ENCODE measurements around the gene C2orf49.

Gene C2orf49

DNA sequence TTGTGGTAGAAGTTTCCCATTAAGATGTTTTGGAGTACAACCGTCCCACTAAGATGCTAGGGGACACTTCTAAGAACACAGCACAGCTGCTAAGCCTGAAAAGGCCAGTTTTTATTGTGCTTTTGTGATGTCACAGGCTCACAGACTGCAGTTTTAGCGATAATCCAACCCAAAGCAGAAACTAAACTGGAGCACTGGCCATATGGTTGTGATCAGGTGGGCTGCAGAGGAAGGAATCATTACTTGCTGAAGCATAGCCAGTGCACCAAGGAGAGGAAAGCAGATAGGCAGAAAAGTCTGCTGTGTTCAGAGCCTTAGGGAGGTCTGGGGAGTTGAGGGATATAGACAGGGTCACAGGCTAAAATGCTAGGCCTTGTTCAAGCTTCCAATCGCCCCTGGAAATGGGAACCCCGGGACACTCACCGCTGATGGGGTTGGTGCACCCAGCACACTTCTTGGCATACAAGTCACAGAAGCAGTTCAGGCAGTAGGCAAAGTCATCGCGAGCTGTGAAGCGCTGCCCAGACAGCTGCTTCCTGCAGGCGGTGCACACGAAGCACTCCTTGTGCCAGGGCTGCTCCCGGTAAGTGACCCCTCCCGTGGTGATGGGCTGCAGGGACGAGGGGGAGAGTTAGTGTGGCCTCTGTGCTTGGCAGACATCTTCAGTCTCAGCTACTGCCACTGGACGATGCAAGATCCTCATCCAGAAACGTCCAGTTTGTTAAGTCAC, 25.7 kb downstream of the C2orf49 start:
- DNase-seq (ENCODE audit: low read depth): no peak

DNA sequence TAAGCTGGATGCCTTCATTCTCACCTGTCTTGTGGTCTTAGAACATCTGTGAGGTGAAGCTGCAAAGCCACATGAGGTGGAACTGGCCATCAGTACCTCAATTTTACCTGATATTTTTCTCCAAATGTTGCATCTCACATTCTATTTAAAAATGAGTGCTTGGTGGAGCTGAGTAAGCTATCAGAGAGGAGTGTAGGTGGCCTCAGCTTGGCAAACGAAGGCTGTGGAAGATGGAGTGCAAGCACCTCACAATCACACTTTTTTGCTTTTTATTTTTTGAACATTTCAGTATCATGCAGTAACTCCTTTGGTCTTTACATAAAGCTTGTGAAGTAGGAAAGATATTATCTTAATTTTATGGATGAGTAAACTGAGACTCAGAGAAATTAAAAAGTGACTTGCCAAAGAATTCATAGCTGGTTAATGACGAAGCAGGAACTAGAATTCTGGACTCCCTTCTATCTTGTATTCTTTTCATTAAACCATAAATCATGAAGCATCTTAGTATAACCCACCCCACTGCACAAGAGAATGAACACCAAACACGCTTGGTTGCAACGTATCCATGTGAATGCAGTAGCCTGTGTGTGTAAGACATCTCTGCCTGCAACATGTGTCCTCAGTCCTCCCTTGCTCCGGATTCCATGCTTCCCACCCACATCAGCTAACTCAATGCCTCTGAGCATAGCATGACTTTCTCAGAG, 27.2 kb downstream of the C2orf49 start:
- no peak for DNase-seq (ENCODE audit: low read depth)

DNA sequence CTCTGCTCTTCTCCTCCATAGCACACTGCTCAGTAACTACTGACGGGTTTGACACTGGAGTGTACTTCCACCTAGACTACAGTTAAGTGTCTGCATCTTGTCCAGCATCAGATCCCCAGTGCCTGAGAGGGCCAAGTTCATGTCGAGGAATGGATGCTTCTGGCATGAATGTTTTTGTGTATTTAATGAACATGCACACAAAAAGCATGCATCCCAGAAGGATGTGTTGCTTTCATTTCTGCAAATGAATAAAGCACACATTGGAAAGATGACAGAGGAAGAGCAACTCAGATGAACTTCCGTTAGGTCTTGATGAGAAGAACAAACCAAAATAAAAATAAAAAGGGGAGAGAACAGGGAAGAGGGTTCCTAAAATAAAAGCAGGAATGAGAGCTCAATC, 27.9 kb downstream of the C2orf49 start:
- DNase-seq (ENCODE audit: low read depth): no peak

DNA sequence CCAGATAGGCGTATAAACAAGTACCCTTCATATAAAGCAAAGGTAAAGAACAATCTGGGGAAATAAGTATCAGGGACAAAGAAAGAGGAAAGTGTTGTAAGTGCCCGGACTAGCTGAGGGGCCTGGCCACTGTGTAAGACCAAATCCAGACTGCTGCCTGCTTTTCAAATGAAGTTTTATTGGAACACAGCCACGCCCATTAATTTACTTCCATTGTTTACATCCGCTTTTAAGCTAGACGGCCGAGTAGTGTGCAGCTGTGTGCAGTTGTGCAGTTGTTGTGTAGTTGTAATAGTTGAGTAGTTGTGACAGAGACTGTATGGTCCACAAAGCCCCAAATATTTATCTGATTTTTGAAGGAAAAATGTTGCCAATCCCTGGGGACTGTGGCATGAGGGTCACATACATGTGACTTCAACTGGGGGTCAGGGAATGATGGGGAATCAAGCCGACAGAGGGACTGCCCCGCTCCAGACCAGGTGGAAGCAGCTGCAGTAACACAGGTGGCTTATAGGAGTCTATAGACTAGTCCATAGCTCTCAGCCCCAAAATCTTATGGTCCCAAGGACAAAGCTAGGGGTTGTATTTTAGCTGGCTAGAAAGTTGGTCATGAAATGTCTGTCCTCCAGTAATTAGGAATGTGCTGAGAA, 31.5 kb downstream of the C2orf49 start:
- no peak for DNase-seq (ENCODE audit: low read depth)

DNA sequence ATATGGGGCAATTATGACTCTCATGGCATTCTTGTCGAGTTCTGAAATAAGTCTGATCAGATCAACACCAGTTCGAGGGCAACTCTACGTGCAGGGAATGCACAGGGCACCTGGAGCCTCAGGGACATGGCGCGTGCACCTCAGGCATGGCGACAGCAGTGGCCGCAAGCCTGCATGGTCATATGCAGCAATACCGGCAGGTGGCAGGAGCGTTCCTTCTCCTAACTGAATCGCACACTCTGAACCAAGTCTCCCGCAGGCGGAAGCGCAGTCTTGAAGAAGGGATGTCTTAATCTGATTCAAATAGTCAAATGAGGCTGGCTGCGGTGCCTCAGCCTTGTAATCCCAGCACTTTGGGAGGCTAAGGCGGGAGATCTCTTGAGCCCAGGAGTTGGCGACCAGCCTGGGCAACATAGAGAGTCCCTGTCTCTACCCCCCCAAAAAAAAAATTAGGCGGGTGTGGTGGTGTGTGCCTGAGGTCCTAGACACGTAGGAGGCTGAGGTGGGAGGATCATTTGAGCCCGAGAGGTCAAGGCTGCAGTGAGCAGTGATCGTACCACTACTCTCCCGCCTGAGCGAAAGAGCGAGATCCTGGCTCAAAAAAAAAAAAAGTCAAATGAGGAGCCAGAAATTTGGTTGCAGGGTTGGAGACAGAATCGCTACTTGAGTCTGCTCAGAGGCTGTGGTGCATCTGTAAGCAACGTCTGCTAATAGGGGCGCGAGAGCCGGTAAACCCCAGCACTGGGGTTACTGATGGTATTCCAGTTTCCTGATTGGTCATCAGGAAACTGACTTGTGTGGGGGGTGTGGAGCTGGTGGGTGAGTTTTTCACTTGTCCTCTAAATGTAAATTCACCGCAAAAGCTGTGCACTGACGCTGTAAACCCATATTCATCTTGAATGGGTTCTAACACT, 32.7 kb downstream of the C2orf49 start:
- DNase-seq (ENCODE audit: low read depth): no peak

DNA sequence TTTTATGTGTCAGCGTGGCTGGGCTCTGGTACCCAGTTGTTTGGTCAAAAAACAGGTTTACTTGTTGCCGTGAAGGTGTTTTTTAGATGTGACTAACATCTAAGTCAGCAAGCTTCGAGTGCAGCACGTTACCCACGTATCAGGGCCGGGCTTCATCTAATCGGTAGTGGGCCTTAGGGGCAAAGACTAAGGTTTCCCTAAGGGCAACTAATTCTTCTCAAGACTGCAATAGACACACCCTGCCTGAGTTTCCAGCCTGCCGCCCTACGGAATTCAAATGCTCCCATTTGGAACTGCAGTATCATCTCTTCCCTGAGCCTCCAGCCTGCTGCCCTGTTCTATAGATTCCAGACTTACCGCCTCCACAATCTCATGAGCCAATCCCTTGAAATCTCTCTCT, 33.8 kb downstream of the C2orf49 start:
- no peak for DNase-seq (ENCODE audit: low read depth)

DNA sequence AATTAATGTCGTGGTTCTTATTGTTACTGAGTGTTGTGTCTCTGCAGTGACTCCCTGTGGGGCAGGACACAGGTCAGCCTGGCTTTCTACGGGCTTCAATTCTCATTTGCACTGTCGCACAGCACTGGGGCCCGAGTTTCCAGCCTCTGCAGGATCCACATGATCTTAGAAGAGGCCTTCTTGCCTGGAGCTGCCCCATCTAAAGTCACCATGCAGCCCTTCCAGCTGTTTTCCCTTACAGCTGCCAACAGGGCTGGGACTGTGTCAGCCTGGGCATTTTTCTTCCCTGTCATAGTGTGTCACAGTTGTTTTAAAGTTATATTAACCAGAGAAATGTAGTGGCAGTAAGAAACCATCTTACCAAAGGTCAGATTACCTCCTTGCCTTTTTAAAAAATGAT, 34.5 kb downstream of the C2orf49 start:
- DNase-seq (ENCODE audit: low read depth): no peak

DNA sequence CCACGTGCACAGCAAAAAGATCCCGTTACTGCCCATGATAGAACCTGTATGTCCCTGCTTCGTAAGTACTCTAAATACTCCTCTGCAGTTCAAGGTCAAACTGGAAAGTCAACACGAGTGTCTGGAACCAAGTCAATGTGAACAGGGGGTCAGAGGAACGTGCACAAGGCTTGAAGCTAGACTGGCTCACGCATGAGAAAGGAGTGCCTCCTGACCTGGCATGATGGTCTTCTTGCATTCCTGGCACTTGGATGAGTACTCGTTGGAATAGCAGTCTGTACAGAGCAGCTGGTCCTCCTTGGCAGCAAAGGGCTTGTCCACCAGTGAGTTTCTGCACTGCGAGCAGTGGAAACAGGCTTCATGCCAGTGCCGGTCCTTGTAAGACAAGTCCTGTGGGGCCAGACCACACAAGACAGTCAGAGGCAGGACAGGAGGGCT, 36.0 kb downstream of the C2orf49 start:
- no peak for DNase-seq (ENCODE audit: low read depth)

DNA sequence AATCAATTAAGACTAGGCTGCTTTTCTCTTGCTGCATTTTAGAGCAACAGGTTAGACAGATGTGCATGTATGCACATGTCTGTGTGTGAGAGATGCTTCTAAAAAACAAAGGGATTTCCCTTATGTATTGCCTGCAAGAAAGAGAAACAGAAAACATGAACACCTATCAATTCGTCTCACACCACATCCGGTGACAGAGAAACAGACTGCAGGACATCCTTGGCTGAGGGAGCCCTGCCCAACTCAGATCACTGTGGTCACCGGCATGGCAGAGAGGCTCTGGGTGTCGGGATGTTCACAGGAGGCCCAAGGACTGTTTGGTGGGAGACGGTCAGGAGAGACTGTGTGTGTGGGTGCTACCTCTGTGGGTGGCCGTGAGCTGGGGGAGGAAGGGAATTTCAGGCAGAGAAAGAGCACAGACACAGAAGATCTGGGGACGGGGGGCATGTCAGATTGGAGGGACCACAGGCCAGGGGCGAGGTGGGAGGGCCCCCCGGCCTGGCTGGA, 36.6 kb downstream of the C2orf49 start:
- DNase-seq (ENCODE audit: low read depth): no peak

DNA sequence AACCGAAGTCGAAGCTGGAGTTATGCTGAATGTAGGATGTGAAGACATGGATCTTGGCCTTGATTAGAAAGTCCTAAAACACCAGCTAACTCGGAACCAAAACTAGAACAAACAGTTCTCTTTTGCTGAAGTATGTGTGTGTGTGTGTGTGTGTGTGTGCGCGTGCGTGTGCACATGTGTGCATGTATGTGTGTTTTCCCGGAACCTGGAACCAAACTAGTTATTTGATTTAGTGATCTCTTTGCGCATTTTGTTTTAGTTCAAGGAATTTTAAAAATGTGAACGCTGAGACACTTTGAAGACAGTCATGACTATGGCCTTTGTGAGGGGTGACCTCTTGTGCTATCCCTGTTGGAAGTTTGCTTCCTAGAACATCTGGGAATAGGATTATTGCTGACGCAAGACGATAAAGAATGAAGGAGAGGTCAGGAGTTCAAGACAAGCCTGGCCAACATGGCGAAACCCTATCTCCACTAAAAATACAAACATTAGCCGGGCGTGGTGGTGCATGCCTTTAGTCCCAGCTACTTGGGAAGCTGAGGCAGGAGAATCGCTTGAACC, 37.7 kb downstream of the C2orf49 start:
- DNase-seq (ENCODE audit: low read depth): no peak

DNA sequence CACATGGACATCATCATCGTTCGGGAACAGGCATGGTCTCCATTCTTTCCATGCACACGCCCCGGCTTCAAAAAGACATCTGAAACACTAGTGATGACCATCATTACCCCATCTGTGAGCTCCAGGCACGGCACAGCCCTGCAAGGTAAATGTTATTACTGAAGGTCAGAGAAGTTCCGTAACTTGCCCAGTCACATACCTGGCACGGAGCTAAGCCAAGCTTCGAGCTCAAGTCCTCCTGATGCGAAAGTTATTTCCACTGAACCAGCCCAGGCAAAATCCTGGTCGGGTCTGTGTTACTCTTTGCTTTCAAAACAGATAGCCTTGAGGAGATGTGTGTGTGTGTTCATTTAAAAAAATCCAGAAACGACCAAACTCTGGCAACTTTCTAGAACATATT, 38.7 kb downstream of the C2orf49 start:
- no peak for DNase-seq (ENCODE audit: low read depth)

DNA sequence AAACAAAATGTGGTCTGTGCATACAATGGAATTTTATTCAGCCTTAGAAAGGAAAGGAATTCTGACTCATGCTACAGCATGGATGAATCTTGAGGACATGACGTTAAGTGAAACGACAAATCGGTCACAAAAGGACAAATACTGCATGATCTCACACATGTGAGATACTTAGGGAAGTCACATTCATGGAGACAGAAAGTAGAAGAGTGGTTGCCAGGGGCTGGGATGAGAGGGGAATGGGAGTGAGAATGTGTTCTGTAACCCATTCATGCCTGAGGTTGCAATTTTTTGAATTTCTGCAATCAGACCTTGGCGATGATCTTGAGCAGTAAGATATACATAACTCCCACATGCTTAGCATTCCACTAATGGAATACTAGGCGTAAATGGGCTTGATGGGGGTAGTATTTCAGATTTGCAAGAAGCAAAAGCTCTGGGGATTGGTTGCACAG, 39.5 kb downstream of the C2orf49 start:
- peak; percentile 72 for DNase-seq (ENCODE audit: low read depth)

DNA sequence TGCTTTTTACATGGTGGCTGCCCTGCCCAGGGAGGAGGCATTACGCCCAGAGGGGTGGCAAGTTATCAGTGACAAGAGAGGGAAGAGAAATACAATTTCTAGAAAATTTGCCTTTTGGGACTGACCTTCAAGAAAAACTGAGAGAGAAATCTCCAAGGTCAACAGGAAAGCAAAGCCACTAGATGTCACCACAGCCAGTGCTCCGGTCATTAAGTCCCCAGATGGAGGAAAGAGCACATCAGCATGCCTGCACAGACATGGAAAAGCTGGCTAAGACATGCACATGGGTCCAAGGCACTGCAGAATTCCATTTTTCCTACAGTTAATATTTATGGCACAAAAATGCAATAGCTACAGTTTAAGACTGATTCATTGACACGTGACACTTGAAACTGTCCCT, 40.5 kb downstream of the C2orf49 start:
- no peak for DNase-seq (ENCODE audit: low read depth)

DNA sequence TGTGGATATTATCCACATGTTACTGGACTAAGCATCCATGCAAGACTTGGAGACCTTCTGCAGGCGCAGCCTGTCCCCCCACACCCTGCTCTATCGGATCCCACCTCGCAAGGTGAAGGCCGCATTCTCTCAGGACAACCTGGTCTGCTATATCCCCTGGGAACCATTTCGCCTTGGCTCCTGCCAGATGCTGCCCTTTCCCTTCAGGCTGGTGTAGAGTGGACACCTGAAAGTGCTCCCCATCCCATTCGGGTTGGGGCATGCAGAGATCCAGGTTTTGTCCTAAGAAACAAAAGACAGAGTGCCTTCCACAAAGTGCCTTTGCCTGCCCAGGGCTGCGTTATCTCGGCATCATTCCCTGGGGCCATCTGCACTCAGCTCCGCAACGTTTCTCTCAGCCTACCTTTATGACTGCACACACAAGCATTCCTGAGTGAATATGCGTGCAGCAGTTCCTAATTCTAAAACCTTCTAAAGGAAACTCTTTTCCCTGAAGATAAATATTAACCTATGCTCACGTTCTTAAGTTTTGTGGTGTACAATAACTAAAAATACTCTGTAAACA, 41.0 kb downstream of the C2orf49 start:
- no peak for DNase-seq (ENCODE audit: low read depth)

DNA sequence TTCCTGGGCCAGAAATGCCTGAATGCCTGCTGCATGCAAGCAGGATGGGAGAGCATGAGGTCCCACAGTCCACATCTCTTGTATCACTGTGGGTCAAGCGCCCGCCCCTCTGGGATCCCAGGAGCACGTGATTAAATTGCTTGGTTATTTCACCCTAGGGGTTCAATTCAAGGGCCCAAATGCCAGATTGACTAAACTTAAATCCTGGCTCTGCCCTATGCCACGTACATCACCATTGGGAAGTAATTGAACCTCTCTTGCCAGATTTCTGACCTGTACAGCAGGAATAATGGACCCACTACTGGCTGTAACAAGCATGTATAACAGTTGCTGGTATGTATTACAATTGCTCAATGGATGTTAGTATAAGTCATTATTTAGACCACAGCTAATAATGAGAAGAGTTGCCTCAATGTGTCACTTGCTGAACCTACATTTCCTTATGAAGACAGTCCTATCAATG, 41.6 kb downstream of the C2orf49 start:
- no peak for DNase-seq (ENCODE audit: low read depth)

DNA sequence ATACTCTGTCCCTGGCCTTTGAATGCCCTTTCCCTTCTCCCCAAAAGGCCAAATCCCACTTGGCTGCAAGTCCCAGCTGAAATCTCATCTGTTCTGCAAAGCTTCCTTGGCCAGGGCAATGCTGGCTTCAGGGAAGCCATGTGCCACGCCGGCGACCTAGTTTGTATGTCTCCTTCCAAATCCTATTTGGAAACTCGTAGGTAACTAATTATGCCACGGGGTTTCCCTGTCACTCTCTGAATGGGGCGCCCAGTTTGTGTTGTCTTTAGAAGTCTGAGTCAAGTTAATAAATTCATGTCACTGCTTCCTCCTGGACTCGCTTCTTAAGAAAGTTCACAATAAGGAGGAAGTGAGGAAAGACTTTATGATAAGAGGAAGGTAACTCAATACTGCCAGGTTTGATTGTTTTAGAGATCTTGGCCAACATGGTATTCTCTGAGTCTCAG, 42.4 kb downstream of the C2orf49 start:
- no peak for DNase-seq (ENCODE audit: low read depth)

DNA sequence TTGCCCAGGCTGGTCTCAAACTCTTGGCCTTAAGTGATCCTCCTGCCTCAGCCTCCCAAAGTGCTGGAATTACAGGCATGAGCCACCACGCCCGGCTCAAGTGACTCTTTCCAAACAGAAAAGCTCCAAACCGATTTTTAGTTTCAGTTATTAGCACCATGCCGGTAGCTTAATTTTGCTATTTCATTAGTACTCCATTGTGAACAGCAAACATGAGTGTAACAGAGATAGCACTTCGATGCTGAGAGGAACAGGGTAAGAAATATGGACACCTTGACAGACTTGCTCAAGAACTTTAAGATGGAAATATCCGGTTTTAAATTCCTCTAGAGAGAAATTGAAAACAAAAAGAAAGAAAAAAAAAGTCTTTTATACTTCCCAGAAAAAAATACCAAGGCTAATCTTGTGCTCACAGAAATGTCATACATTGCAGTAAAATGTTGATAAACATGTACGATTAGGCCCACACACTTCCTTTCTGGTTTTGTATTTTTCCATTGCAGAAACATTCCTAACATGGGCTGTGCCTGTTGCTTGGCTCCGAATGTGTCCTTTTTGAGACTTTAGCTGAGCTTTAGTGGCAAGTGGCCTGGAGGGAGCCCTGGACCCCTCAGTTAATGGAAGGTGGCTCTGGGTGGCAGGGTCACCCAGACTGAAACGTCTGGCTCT, 43.2 kb downstream of the C2orf49 start:
- DNase-seq (ENCODE audit: low read depth): no peak

DNA sequence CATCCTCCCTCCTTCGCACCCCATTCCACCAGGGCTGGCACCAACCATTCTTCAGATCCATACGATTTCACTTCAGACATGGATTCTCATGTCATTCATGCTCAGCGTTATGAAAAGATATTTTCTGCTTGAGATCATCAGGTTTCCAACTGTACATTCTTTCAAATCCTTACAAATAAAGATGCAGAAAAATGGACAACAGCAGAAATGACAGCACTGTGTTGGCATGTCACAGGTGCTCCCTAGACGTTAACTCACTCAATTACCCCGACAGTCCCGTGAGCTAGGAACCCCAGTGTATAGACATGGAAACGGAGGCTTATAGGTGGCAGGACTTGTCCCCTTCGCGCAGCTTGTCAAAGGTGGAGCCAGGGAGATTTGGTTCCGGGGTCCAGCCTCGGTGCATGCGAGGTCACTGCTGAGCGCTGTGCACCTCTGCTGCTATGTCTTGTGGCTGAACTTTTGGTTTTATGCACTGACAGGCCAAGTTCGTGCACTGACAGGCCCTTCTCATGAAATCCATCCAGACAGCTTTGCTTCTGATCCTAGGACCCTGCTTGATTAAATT, 43.8 kb downstream of the C2orf49 start:
- no peak for DNase-seq (ENCODE audit: low read depth)

DNA sequence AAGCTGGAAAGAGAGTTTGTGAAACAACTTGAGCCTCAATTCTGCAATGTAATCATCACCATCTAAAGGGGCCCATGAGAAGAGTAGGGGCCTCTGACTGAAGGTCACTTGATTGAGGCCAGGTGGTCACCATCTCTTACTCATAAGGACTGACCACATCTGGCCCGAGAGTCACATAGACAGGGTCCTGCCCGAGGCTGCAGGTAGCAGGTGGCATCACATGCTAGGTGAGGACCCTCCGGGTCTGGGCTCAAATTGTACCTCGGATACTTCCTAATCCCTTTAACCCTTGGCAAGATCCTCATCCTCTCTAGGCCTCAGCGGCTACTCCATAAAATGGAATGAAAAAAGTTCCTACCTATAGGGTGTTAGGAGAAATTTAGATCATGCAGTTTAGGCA, 44.8 kb downstream of the C2orf49 start:
- no peak for DNase-seq (ENCODE audit: low read depth)

Measured in HS-27A (cell line).